ENCODE data around the gene RAB7B. TPM values are rescaled to one million over a fixed set of nuclear protein-coding genes. Genes with fewer than 3 reads are reported as not detected.
A peak's percentile ranks its signal among the peaks of the same experiment; 100 is the strongest.

Gene RAB7B
- total and polyA plus RNA-seq, 2 of the 13 experiments (the other 11 are each of a cell fraction or from before 2014, with no cell fraction given) = 0.05 to 0.46 TPM

DNA sequence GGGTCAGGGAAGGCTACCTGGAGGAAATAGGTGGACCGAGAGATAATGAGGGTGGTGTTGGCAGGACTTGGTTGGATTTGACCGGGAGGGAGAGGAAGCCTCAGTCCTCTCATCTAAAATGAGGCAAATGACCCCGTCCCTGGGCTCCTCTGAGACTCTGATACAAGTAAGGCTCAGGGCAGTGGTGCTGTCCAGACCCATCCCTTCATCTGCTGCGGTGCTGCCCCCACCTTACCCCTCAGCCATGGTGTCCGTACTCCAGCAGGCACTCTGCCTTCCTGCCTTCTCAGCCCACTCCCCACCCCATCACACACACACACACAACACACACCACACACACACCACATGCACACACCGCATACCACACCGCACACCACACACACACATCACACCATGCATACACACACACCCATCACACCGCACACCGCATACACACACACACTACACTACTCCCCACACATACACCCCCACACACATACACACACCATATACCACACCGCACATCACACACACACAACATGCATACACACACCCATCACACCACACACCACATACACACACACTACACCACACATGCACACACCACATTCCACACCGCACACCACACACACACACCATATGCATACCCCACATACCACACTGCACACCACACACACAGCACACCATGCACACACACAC is 30.6 kb downstream of the RAB7B start:
- H4K20me1 ChIP-seq (ENCODE audit: insufficient read depth, low read length) = no peaks in the 10 kb centered on the region
- ChIA-PET POLR2A (no interaction called here), CTCF (ENCODE audit: low intra/inter-chr PET ratio, low total read pairs) (no interaction called here)
- H3K4me2 ChIP-seq (ENCODE audit: low read depth, low read length) = no peak overlapping the region
- ATAC-seq (peak; percentile 47), FAIRE-seq (no peak), DNase-seq (ENCODE audit: low spot score) (no peak)
- H3K4me3 ChIP-seq (replicated peaks in 1 of 3; ENCODE audit: insufficient read depth in 1 of 3, low read depth in 2 of 3, low read length in 3 of 3) = no peak overlapping the region
- no TSS peak for BruUV-seq (replicated peaks)
- no peak overlapping the region for H3K27ac ChIP-seq (ENCODE audit: extremely low read length, insufficient read depth, low read length)
- H3K9me3 ChIP-seq (ENCODE audit: low read length) = no peaks in the 10 kb centered on the region
- peaks cover 13% of the 10 kb centered on the region for H3K4me1 ChIP-seq (ENCODE audit: insufficient read depth, low read length)
- no peak overlapping the region for H3K9ac ChIP-seq (ENCODE audit: insufficient read depth, low read depth, low read length)
- H3K27me3 ChIP-seq (ENCODE audit: control insufficient read depth in 1 of 2, insufficient read depth in 2 of 2, low read length in 2 of 2) = peaks cover 1 to 7% of the 10 kb centered on the region in 2 experiments; a peak in 2 of 5 replicates
- H2AFZ ChIP-seq (ENCODE audit: low read length) = no peak overlapping the region
- intact Hi-C loops (cut with micrococcal nuclease; ENCODE audit: unreplicated experiment) (no loop called here), in situ Hi-C loops (cut with HindIII; ENCODE audit: extremely low pct_ligation_motif_present, low pct_unique_long_range_greater_than_20kb) (no loop called here)
- 76% methylated on average over 7 of the region's 11 CpGs for WGBS (ENCODE audit: low lambda C conversion rate)
- H3K36me3 ChIP-seq (replicated peaks in 1 of 2; ENCODE audit: control insufficient read depth in 1 of 2, insufficient read depth in 2 of 2, low read length in 2 of 2) = no peaks in the 10 kb centered on the region; a peak in 1 of 5 replicates
- H3K79me2 ChIP-seq (ENCODE audit: insufficient read depth, low read length) = no peaks in the 10 kb centered on the region
- TF ChIP-seq, protein P1, sequence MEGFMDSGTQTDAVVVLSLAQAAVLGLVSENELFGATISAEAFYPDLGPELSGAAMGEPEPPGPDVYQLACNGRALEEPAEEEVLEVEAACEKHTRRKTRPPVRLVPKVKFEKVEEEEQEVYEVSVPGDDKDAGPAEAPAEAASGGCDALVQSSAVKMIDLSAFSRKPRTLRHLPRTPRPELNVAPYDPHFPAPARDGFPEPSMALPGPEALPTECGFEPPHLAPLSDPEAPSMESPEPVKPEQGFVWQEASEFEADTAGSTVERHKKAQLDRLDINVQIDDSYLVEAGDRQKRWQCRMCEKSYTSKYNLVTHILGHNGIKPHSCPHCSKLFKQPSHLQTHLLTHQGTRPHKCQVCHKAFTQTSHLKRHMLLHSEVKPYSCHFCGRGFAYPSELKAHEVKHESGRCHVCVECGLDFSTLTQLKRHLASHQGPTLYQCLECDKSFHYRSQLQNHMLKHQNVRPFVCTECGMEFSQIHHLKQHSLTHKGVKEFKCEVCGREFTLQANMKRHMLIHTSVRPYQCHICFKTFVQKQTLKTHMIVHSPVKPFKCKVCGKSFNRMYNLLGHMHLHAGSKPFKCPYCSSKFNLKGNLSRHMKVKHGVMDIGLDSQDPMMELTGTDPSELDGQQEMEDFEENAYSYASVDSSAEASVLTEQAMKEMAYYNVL (CRISPR knock-in tag; IDR thresholded peaks at IDR 0.05; ENCODE audit: borderline replicate concordance) = no peak
- no peak for TF ChIP-seq NRL (CRISPR knock-in tag; IDR thresholded peaks at IDR 0.05; ENCODE audit: borderline replicate concordance)
- TF ChIP-seq ATF7-NPFF (CRISPR knock-in tag; IDR thresholded peaks at IDR 0.05; ENCODE audit: low read depth) = no peak
- 0 out of 2 replicates have a peak, but pooled peaks have one; percentile 18 for TF ChIP-seq HNRNPL (IDR thresholded peaks at IDR 0.05; ENCODE audit: low read depth, low read length)
- no peak for TF ChIP-seq ETV6 (CRISPR knock-in tag; conservative IDR thresholded peaks at IDR 0.05)
- TF ChIP-seq ZFP90 (CRISPR knock-in tag; IDR thresholded peaks at IDR 0.05; ENCODE audit: borderline replicate concordance) = no peak
- TF ChIP-seq THYN1 (CRISPR knock-in tag; IDR thresholded peaks at IDR 0.05; ENCODE audit: borderline replicate concordance, low read depth) = no peak
- TF ChIP-seq NCOA5 (CRISPR knock-in tag; IDR thresholded peaks at IDR 0.05) = no peak
- no peak for TF ChIP-seq ZBTB40 (IDR thresholded peaks at IDR 0.05)
- TF ChIP-seq ZBTB40 (CRISPR knock-in tag; IDR thresholded peaks at IDR 0.05) = no peak
- no peak for TF ChIP-seq MEIS1 (CRISPR knock-in tag; IDR thresholded peaks at IDR 0.05; ENCODE audit: borderline replicate concordance)
